HG03159 (cell line): ENCODE data around the gene TNIK.
A peak's percentile ranks its signal among the peaks of the same experiment; 100 is the strongest.
"Not testable (repeated sequence)": the region's sequence is repeated elsewhere in the genome, so short reads cannot be mapped to it uniquely, and the experiment has no call there.

Source experiments
- ATAC-seq: cut with Tn5 transposase; IDR thresholded peaks from one replicate; pipeline ENCODE4 v1.9.1; 2021; ENCODE audit warnings: mild to moderate bottlenecking, moderate library complexity; ENCODE audit not compliant: unreplicated experiment

Gene TNIK

DNA sequence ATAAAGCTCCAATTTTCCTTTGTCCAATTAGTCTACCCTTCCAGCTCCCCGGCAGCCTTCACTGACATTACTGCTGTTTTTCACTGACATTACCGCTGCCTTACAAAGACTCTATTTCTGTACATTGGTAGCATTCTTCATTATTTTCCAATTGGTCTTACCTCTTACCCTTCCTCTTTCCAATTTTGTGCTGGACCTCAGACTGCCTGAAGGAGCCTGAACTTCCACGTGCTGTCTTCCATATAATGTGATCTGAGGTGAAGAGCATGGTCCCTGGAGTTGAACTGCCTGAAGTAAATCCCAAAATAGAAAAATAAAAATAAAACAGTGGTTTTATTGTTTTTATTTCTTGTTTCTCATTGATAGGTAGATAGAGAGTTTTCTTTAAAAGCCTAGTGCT lies 9.2 kb upstream of the TNIK start:
- ATAC-seq: no peak

DNA sequence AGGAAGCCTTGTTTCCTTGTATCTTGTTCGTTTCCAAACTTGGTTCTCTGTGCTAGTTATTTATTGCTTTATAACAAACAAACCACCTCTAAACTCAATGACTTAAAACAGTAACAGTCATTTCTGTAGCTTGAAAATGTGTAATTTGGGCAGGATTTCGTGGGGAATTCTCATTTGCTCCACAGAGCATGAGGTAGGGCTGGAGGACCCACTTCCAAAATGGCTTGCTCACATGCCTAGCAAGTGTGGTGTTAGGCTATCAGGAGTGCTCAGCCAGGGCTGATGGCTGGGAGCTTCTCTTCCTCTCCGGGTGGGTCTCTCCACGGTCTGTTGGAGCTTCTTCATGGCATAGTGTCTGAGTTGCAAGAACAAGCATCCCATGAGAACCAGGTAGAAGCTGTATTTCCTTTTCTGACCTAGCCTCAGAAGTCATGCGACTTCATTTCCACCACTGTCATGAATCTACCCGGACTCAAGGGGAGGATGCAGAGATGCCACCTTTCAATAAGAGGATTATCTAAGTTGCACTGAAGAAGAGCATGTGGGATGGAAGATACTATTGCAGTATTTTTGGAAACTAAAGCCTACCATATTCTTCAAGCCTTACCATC lies 8.2 kb upstream of the TNIK start:
- ATAC-seq: no peak

DNA sequence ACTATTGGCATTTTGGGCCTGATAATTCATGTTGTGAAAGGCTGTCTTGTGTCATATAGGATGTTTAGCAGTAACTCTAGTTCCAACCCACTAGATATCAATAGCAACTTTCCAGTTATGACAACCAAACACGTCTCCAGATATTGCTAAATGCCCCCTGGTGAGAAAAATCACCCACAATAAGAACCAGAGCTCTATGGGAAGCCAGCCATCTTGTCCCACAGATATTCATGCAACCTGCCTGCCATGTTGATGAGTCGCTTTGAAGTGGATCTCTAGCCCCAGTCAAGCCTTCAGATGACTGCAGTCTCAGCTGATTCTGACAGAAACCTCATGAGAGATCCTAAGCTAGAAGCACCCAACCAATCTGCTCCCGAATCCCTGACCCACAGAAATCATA lies 5.6 kb upstream of the TNIK start:
- no peak for ATAC-seq

DNA sequence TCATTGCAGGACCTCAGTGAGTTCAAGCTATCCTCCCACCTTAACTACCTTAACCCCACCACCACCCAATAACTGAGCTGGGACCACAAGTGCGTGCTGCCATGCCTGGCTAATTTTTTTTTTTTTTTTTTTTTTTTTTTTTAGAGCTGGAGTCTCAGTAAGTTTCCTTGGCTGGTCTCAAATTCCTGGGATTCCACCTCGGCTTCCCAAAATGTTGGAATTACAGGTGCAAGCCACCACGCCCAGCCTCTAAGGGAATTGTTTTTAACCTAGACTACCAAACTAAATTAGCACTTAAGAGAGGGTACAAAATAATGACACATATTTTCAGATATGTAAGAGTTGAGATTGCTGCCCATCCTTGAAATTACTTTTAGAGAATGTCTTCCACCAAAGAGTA lies 4.3 kb upstream of the TNIK start:
- no peak for ATAC-seq

DNA sequence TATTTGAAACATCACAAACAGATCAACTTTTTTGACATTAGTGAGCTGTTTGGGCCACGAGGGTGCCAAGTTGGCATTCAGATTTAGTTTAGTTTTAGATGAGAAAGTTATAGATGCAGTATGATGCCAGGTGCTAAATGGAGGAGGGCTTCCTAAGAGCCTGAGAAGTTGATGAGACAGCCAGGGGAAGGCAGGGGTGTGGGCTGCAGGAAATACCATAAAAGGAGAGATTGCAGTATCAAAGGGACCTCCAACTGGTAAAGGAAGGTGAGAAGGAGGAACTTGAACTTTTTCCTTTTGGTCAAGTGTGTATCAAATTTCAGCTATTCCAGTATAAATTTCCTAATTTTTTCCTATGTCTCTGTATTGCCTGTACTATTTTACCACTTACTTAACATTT lies 2.0 kb upstream of the TNIK start:
- ATAC-seq: no peak

DNA sequence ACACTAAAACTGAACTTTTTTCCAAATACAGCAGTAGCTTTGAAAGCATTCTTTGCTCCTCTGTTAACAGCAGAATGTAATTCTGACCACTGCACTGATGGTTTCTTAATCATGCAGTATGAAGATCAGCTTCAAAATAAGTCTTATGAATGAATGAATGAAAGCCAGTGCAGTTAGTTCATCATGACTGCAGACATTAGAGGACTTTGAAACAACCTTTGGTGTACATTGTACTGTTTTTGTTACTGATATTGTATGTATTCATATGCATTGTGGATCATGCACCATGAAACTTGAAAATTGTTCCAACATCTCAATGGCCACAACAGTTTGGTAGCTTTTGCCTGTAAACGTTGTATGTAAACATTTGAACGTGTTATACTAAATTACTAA lies 1.3 kb upstream of the TNIK start:
- no peak for ATAC-seq

DNA sequence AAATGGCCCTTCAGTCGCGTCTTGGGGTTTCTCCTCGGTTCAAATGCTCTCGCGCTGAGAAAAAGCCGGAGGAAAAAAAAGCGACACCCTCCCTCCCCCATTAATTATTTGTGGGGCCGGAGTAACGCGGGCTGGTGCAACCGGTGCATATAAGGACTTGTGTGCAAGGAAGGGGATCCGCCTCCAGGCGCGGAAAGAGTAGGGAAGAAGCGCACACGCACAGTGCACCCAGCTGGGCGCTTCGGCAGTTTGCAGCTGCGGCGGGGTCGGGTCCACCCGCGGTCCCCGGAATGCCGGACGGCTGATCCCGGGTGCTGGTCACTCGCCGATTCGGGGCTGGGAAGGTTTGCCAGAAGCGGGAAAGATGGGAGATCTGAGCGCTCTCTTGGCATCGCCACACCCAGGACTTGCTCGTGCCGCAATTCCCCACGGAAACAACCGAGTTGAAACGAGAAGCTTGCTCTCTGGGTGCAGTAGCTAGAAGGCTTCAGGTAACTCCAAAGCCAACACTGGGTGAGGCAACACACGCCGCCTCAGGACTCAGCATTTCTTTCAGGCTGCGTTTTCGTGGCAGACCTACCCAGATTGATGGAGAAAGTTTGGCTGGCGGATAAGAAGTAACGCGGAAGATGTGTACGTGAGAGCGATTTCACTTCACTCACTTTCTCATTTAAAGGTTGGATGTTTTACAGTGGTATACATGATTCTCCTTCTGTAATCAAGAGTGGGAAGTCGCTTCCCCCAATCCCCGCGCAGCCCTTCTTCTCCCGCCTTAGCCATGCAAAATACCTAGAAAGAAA lies 720 bp upstream of the TNIK start:
- ATAC-seq: peak; percentile 34

DNA sequence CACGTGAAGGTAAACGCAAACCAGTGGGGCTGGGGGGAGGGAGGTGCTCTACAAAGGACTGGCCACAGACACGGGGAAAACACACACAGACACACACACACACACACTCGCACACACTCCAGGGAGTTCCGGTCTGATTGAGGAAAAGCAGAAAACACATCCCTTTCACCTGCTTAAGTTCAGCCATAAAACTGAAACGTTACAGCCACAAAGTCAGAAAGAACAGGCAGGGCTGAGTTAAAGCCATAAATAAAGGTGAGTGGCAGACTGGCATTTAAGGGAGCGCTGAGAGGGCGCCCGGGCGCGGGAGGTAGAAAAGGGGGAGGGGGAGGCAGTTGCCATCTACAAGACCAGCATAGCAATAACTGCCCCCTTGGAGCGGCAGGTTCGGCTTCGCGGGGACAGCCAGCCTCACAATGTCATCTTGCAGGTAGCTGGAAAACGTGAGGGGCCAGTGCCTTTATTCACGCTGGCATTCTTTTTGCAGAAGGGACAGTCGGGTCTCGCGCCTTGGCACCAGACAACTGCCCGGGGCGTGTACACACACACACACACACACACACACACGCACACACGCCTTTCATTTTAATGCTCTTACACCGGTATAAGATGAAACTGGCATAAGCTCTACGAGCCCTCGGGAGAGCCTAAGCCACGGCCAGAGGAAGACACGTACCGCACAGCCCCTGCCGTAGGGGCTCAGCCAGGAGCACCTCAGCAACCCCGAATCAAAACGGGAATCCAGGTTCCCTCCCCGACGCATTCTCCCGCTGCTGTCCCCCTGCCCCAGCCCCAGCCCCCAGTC lies 866 bp downstream of the TNIK start:
- no peak for ATAC-seq

DNA sequence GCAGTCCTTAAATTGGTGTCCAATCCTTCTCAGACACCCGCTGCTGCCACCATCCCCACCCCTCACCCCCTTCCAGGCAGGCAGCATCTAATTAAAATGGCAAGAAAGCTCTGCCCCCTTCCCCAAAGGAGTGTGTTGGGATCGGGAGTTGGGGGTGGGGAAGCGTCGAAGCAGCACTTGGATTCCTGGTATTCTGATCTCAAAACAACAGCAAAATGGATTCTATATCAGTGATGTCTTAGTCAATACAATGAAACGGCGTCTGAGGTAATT lies 1.4 kb downstream of the TNIK start:
- no peak for ATAC-seq

DNA sequence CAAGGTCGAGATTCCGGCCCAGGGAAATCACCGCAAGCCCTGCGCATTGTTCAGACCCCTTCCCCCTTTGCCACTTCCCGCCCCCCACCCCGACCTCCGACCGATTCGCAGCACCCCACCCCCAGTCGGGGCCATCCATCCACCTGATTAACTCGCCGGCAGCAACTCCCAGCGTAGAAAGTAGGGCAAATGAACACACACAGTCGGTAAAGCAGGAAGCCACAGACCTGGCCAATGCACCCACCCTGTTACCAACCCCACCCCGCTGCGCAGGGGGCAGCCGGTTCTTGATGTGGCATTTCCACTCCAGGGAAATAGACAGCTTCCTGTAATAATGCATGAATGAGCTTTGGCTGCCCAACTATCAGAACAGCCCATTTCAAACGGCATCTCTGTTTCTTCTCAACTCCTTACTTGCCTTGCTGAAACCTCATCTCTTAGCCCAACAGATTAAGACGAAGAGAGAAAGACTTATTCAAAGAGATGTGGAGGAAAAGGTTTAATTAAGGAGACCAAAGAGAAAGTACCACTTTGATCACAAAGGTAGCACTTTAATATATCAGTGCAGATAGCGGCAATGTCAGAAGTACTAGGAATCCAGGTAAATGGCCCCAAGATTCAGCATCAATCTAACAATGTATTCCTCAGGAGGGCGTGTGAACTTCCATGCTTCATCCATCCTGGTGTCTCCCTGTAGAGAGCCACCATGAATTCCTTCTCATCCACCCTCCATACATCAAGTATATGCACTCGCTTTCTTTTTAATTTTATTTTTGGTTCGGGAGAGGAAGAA lies 1.9 kb downstream of the TNIK start:
- no peak for ATAC-seq

DNA sequence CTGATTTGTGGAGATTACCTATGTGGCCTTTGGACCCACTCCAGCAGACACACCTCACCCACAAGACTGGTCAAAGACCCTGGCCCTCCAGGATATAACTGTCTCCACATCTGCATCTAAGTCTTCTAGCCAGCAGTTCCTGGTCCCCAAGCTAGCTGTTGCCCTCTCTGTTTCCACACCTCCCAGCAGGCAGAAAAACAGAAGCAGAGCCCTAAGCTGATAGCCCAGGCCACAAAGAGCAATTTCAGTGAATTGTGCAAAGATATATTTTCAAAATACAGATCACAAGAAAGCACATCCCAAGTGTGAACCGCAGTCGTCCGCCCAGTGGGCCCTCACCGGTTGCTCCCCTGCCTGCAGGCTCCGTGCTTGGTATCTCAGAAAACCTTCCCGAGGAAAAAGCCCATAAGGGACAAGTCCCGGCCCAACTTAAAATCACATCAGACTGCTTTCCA lies 2.6 kb downstream of the TNIK start:
- ATAC-seq: no peak

DNA sequence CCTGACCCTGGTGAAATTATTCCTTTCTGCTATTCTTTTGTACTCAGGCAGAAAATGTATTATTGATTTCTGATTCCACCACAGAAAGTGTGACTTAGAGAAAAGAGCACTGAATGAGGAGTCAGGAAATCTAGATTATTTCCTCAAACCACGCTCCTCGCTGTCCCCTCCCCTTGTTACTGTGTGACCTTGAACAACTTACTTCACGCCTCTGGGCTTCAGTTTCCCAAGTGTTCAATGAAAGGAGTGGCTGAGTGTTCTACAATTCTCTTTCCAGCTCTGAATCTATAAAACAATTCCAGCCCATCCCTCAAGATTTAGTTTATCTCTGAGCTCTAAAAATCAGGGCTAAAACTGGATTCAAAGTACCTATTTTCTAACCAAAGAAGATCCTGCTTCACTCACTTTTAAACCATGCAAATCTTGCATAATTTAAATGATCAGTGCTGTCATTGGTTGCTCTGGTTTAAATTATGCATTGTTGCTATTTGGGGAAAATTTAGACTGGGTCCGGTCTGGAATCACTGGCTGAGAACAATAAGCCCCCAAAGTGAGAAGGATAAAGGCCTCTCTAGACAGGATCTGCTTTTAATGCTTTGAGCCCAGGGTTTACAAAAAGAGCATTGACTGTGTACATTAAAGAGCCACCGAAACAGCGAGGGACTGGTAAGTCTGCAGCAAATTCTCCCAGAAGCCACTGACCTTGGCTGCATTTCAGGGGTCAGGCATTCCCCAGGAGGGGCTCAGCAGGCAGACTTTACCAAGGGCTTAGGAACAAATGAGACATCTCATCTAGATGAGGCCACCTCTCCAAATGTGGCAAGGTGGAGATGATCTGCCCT lies 3.2 kb downstream of the TNIK start:
- ATAC-seq: no peak

DNA sequence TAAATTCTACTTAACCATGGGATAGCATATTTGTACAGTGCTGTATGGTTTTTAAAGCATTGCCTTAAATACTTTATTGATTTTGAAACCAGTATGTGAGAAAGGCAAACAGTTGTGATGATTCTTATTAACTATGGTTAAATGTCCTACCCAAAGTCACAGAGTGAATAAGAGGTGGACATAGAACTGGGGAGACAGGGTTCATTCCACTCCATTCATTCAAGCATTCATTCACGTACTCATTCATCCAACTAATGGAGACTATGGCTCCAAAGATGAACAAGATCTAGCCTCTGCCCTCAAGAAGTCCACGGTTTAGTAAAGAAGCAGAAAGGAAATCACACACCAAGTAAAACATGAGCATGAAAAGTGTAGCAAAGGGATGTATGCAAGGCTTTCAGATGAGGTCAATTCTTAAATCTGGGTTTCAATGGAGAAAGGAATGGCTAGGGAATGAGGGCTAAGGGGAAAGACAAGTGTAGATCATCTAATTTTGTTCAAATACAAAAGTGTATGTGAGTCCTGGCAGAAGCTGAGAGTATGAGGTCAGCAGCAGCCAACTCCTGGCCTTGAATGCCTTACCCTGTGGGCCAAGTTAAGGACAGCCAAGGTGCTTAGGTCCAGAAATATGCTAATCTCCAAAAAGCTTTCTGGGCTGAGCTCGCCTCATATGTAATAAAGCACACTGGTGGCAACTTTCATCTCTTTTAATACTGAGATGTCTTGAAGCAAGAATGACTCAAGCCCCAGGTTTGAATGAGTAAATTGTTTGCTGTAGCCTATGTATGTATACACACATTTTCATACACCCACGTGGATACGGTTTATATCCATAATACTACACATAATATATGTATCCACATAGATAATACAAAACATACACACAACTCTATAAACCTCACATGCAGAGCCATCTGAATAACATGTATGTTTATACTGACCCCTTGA lies 4.3 kb downstream of the TNIK start:
- no peak for ATAC-seq

DNA sequence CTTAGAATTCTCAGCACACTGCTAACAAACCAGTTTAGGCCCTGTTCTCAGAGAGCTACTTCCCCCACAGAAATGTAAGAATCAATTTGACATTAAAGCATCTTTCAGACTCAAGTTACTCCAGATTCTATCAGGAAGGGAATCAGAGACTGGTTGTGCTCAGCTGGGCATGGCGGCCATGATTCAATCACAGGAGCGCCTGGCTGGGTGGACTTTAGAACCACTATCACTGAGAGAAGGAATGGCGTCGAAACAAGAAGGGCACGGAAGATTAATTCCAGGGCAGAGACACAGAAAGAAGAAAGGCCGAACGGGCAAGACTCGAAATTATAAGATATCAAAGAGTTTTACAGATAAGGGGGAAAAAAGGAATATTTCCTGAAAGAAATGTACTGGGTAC lies 6.2 kb downstream of the TNIK start:
- ATAC-seq: no peak

DNA sequence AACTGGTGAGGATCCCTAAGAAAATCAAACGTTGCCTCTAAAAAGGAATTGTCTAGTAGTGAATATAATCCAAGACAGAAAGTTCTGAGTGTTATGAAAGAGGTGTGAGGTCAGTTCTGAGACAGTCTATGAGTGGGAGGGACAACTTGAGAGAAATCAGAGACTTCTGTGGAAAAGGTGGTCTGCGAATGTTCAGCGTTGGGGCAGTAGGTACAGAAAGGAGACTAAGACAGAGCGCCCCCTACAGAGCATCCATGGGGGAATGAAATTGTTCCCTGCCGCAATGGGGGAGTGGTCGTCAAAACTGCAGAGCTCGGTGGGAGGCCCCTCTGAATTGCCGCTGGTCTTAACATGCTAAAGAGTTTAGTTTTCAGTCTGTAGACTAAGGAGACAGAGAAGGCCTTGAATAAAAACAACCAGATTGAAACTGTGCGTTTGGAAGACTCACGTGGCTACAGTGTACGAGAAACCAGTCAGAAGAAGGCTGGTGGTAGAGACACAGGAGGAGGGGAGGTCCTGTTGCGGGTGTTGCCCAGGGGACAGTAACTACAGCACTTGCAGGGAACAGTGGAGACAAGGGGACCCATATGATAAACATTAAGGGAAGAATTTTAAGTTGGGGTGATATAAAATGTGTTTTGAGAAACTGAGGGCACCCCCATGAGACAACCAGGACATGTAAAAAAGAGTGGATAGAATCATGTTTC lies 6.9 kb downstream of the TNIK start:
- ATAC-seq: no peak

DNA sequence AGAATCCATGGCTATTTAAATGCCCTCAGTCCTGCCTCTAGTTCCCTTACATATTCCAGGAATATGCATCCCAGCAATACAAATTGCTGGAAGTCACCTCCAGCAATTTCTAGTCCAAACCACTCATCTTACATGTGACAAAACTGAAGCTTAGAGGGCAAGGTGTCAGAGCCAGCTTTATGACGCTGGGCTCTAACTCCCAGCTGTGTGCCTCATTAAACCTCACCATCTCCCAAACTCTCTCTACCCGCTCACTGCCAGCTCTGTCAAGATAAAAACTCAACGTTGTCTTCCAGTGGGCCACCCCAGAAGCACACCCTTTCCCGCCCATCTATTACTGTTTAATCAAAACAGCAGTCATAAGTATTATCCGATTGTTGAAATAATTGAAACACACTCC lies 7.9 kb downstream of the TNIK start:
- ATAC-seq: no peak

DNA sequence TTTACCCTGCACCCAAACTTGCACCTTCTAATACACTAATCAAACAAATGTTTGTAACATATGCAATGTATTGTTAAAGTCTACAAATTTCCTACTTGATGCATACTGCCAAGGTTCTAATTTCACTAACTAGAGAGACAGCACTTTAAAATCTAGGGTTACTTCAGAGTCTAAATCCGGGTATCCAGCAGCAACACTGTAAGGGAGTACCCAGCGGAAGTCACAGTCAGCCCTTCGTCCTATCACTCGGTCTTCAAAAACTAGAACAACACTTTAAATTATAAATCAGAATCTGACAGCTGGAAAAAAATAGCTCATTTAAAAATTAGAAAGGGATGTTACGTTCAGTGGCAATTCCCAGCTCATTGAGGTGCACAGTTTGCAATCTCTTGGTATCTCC lies 8.3 kb downstream of the TNIK start:
- ATAC-seq: no peak

DNA sequence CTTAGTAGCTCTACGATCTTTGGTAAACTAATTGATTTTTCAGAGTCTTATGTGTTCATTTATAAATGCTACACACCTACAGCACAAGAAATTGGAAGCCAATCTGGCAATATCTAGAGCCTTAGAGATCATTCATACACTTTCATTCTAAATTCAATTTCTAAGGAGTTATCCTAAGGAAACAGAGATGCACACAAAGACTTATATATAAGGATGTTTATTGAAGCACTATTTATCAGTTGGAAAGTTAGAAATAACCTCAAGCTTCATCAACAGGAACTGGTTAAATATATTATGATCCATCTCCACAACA lies 12.7 kb downstream of the TNIK start:
- ATAC-seq: not testable (repeated sequence)
